HG03378 (cell line): Measurements from ENCODE around the gene VEGFA.
"Not testable (repeated sequence)": the region's sequence is repeated elsewhere in the genome, so short reads cannot be mapped to it uniquely, and the experiment has no call there.

Experiments used
- ATAC-seq: cut with Tn5 transposase; IDR thresholded peaks from one replicate; pipeline ENCODE4 v1.9.1; 2021; ENCODE audit warnings: mild to moderate bottlenecking, moderate library complexity; ENCODE audit not compliant: unreplicated experiment

The VEGFA gene

DNA sequence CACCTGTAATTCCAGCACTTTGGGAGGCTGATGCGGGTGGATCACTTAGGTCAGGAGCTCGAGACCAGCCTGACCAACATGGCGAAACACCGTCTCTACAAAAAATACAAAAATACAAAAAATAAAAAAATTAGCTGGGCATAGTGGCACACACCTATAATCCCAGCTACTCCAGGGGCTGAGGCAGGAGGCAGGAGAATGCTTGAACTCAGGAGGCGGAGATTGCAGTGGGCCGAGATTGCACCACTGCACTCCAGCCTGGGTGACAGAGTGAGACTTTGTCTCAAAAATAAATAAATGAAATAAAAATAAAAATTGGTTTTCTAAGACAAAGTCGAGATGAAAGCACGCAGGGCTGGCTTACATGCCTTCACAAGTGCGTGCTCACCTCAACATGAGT, 49.0 kb downstream of the VEGFA start:
- not testable (repeated sequence) for ATAC-seq

DNA sequence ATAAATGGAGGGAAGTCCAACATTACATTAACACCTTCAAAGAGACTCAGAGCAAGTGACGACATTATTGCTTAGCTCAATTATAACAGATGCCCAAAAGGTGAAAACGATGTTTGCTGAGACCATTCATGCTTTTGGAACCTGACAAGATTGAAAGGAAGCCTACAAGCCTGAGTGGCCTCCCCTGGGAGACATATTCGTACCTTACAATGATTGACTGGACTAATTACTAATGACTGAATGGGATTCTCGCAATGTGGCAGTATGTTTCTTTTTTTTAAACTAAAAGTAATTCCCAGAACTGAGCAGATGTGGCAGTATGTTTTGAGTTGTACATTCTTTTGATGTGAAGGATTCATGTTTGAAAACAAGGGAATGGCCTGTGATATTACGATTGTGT, 49.9 kb downstream of the VEGFA start:
- no peak for ATAC-seq

DNA sequence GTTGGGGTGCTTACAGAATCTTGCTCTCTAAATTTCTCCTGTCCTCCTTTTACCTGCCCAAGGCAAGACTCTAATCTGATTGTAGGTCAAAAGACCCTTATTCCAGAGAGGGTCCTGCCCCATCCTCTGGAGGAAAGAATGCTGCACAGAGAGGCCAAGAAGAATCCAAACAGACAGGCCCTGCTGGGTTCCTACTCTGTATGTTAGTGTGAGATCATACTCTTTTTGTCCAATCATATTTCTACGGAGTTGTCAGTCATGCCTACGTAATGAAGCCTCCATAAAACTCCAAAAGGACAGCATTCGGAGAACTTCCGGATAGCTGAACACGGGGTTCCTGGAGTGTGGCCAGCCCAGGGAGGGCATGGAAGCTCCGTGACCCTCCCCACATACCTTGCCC, 50.5 kb downstream of the VEGFA start:
- no peak for ATAC-seq

DNA sequence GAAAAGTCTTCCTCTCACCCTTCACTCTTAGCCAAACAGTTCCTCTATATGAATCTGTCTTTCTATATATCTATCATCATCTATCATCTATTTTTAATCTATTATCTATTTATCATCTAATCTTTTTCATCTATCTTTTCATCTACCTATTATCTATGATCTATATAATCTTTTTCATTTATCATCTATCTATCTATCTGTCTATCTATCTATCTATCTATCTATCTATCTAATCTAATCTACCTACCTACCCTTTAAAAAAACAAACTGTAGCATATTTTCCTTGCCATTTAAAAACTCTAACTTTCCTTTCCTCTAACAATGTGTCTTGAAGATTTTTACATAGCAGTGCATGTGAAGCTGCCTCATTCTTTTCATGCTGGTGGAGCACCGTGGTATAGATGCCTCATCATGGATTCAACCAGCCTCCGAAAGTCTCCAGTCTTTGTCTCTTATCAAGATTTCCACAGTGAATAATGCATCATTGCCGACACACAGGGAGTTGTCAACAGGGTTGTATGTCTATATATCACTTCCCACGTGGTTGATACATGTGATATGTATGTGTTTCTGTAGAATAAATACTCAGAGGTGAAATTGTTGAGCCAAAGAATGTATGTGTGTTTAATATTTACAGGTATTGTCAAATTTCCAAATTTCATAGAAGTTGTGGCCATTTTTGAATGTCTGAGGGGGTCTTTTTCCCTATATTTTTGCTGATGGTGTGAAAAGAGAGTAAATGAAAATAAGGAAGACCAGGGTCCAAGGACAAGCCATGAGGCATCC, 51.3 kb downstream of the VEGFA start:
- ATAC-seq: no peak

DNA sequence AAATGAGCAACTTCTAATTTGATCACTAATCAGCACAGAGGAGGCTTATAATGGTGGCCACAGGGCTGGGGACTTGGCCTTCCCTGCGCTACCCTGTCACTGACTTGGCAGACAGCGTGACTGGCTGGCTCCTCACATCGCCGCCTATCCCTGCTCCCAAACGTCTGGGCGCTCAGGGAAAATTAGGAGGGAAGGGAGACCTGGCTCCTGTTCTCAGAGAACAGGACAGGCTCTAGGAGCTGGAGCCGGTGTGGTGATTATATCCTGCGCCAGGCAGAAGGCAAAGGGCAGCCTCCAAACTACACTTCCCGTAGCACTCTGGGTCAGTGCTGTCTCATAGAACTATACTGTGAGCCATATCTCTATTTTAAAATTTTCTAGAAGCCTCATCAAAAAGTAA, 53.4 kb downstream of the VEGFA start:
- ATAC-seq: no peak

DNA sequence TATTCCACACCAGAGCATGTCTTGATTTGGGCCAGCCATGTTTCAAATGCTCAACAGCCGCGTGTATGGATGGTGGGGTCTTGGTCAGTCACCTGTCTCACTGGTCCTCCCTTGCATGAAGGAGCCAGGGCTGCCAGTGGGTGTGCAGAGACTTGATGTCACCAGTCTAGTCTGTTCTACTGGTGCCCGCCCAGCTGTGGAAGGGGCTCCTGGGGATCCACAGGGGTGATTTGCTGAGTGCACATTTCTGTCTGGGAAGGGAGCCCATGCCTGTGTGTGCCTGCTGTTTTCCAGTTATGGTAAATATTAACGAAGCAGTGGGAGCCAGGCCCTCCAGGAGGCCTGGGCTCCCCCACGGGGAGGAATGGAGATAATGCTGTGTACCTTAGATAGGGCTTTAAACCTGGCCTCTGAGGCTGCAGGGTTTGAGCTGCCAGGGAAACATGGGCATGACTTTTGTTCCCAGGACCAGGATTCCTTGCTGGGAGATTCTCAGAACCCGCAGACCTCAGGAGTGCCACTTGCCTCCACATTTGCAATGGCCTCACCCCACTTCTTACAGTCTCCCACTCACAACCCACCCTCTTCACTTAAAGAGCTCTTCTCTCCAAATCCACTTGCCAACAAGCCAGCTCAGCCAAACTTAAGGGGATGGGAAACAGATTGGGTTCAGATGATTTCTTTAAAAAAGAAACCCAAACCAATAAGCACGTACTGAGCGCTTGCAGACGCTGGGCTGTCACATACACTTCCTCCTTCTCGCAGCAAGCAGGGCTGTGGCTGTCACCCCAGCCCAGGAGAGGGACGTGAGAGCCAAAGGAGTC, 54.1 kb downstream of the VEGFA start:
- ATAC-seq: no peak

DNA sequence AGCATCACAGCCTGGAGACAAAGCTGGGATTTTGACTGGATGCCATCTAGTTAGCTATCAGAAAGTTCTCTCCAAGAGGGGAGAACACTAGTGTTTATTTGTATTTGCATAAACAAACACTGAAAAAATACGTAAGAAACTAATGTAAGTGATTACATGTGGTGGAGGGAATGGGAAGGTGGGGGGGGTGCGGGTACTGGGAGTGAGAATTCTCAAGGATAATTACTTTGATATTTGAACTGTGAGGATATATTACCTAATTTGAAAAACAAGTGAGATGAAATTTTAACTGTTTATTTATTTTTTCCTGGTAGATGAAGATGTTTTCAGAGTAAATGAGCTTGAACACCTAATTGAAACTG, 54.7 kb downstream of the VEGFA start:
- no peak for ATAC-seq

DNA sequence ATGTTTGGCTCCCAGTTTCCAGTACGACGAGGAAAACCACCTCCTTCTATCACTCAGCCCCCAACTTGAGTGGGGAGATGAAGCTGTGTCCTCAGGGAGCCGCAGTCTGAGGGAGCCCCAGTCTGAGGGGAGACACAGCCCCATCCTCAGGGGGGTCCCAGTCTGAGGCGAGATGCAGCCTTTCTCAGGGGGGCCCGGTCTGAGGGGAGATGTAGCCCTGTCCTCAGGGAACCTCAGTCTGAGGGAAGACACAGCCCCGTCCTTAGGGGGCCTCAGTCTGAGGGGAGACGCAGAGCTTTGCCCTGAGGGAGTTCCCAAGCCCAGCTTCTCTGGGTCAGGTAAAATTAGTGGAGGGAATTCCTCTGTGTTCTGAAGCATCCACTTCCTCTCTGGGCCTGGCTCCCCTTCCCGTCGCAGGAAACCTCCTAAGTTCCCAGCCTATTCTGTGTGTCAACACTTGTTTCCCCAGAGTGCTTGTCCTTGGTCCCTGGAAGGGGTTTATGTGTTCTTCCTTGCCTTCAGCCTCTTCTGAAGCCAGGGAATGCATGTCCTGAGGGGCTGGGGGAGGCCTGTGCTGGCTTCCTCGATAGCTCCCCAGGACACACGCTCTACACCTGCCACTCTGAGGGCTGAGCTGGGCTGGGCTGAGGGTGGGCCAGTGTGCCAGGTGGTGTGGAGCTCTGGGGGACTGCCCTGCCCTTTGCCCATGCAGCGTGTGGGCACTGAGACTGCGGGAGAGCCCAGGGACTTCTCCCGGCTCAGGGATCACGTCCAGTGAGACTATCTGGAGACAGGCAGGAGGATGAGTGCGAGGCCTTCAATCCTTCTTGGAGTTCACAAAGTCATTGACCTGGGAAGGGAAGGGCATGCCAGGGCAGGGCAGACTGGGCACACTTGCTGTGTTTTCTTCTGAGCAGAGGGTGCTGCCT, 55.4 kb downstream of the VEGFA start:
- ATAC-seq: no peak

DNA sequence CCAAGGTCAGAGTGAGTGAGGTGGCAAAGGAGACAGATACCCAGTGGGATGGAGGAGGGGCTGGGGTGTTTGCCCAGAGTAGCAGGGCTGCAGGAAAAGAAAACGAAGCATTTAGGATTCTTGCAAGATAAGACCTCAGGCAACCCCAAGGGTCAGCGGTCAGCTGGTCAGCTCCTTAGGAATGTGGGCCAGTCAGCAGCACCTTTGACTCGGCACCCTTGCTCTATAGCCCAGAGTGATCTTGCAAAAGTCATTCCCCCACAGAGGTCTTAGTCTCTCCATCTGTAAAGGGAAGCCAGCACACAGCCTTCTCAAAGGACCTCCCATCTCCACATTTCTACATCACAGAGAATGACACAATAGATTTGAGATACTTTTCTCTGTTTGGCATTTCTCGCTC, 56.7 kb downstream of the VEGFA start:
- no peak for ATAC-seq

DNA sequence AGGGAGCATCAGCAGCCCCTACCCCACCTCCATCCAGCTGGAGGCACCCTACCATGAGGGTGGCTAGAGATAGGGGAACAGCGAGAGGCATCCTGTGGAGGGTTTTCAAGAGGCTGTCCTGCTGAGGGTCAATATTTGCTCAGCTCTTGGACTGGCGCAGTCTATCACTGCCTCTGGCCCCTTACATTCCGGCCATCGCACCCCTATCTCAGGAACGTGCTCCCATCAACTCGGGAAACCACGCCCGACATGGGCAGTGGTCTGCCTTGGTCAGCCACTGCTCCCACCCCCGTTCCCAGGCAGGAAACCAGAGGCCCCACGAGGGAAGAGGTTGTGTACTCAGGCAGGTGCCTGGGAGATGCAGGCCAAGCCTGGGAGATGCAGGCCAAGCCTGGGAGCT, 57.9 kb downstream of the VEGFA start:
- ATAC-seq: no peak

DNA sequence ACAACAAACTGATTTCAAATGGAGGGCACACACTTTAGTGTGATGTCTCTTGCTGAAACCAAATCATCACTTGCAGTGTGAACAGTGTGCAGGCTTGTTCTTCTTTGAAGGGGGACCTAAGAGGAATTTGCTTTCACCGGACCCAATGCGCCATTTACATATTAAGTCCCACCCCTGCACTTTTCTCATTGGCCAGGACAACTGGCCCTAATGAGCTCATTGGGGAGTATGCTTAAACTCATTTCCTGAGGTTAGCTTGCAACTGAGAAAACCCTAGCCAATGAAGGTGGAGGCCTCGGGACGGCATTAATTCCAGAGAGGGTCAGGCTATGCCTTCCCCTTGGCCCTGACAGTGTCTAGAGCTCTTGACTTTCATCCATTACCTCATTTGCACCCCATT, 58.7 kb downstream of the VEGFA start:
- ATAC-seq: no peak

DNA sequence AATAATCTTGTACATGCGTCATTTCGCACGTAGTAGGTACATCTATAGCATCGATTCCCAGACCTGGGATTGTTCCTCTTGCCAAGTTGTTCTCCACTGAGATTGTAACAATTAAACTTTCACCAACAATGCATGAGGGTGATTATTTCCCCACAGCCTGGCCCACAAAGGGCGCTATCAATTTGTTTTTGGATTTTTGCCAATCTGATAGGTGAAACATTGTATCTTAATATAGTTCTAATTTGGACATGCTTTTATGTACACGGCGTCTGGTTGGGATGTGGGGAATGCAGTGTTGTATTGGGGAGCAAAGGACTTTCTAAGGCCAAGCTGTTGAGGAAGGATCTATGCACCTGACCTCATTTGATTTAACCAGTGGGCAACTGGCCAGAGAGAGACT, 59.5 kb downstream of the VEGFA start:
- no peak for ATAC-seq

DNA sequence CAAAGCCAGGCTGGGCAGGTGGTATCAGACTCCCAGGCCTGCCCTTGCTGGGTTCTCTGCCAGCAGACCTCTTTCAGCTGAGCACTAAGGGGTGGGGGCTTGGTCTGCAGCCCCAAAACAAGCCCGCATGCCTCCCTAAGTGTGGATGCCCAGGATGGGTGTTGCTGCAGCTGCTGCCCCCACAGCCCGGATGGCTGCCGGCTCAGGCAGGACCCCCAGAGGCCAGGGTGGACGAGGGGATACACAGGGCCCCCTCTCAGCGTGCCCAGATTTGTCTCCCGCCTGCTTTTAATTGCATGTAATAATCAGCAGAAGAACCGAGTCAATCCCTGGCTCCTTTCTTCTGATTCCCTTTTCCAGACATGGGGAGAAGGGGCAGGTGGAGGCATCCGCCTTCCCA, 60.8 kb downstream of the VEGFA start:
- no peak for ATAC-seq

DNA sequence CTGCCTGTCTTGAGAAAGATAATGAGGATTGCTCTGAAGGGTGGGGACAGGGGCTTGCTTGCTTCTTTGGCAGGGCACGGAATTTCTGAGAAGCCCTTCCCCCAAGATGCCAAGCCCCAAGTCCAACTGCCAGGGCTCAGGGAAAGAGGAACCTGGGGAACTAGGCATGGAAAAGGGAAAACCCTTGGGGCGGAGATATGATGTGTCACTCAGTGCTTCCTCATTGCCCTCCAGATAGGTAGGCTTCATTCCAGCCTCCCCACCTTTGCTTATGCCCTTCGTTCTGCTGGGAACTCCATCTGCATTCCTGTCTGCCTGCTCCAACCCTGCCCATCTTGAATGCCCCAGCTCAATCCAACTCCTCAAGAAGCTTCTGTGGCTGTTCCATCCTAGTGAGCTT, 61.2 kb downstream of the VEGFA start:
- no peak for ATAC-seq

DNA sequence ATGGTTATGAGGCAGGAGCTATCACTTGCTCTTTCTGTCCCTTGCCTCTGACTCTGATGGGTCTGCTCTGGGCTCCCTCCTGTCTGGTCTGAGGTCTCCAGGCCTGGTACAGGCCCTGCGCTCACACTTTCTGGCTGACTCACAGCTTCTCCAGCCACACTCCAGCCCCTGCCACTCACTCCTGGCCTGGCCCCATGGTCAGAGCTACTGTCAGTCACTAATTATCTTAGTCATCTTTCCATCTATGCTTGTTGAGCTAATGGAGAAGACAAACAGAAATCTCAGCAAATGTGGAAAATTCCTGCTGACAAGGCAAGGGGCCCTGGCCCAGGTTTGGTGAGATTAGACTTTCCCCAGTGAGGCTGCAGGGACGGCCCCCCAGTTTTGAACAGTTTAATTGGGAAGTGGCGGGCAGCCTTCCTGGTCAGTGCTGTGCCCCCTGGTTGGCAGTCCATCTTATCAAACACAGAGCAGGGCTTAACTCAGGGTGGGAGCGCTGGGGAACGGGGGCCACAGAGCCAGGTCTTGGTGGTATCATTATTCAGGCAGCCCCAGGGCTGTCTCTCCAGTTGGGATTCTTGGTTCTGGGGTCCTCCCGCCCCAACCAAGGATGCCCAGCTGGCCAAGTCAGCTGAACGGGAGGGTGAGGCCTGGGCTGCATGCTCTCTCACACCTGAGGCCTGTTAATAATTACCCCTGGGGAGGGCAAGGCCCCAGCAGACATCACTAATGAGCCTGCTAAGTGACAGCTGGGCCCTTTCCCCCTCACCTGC, 63.4 kb downstream of the VEGFA start:
- no peak for ATAC-seq

DNA sequence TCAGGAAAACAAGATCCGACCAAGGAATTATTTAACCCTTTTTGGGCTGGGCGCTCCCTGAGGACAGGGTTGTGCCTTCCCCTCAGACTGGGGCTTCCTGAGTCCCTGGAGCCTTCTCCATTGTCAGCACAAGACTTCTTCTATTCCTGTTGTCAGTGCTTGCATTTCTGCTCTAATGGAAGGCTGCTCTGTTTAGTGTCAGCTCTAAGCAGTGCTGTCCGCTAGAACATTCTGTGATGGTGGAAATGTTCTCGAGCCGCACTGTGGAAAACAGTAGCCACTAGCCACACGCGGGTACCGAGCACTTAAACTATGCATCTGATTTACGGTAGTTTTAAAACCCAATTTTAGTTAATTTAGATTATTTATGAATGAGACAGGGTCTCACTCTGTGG, 64.0 kb downstream of the VEGFA start:
- ATAC-seq: no peak

DNA sequence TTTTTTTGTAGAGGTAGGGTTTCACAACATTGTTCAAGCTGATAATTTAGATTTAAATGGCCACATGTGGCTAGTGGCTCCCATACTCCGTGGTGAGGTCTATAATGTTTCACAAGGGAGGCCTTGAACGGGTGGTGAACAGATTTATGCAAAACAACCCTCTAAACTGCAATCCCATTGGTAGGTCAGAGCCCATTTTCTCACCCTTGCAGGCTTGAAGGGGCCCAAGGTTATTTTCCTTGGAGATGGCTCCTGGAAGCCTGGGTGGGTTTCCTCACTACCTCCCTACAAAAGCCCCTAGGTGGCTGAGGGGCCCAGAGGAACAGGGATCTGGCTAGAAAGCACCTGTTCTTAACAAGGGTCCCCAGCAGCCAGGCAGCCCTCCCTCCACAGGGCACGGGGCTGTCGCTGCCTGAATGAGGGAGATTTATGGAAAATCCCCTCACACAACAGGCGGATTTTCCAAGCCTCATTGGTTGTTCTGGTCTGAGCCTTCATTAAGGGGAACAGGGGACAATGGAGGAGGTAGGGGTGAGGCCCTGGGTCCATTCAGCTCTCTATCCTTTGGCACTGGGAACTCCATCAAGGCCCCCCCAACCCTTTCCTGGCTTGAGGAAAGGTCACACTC, 64.6 kb downstream of the VEGFA start:
- ATAC-seq: no peak

DNA sequence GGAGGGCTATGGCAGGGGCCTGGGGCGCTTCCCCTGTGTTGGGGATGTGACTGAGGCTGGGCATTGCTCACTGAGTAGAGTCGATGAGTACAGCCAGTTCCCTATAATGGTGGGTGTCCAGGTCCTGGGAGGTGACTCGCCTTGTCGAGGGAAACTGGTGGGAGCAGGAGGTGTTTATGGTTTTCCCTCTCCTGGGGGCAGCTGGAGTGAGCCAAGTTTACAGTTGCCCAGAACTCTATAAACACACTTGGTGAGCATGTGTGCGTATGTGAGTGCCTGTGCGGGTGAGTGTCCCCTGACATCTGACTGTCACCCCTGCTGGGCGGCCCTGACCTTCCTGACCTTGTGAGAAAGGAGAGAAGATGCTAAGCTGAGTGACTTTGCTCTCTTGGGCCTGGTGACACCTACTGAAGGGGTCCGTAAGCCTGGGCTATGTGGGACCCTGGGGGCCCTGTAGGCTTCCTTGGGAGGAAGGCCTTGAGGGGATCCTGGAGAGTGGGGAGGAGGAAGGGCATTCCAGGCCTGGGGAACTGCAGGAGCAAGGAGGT, 65.9 kb downstream of the VEGFA start:
- ATAC-seq: no peak
